ENCODE data around the gene FBXL19. TPM values are rescaled to one million over a fixed set of nuclear protein-coding genes. Genes with fewer than 3 reads are reported as not detected.

FBXL19 gene
- polyA plus RNA-seq, 1 donor (not counting 4 experiments of a cell fraction or from before 2014, with no cell fraction given): 10.2 TPM

GRCh38 chr16:30944352-30944751 is 21.0 kb downstream of the FBXL19 start:
- H3K9me1 ChIP-seq (ENCODE audit: control insufficient read depth, extremely low read depth, insufficient read depth, low read length): no peaks in the 10 kb centered on the region
- FAIRE-seq (no peak), DNase-seq (ENCODE audit: low read depth, low spot score) (no peak)
- H3K4me2 ChIP-seq (ENCODE audit: control insufficient read depth, extremely low read depth, insufficient read depth, low read depth, low read length): no peak overlapping the region
- H2AFZ ChIP-seq (ENCODE audit: control insufficient read depth, low read length): no peak overlapping the region
- no peak overlapping the region for H3K4me3 ChIP-seq (ENCODE audit: control insufficient read depth in 2 of 3, extremely low read depth in 1 of 3, insufficient read depth in 2 of 3, low read depth in 1 of 3, low read length in 3 of 3)
- H3K27me3 ChIP-seq (ENCODE audit: control insufficient read depth, extremely low read depth, insufficient read depth, low read length): no peaks in the 10 kb centered on the region
- dilution Hi-C loops (cut with MboI; ENCODE audit: extremely low pct_ligation_motif_present, low sequenced_read_pairs): no loop called here
- H3K79me2 ChIP-seq (ENCODE audit: control insufficient read depth, insufficient read depth, low read length): peaks cover 5% of the 10 kb centered on the region
- no peaks in the 10 kb centered on the region for H4K20me1 ChIP-seq (ENCODE audit: control insufficient read depth, extremely low read depth, insufficient read depth, low read length)
- no peak overlapping the region for H3K9ac ChIP-seq (ENCODE audit: control insufficient read depth, extremely low read depth, insufficient read depth, low read length)
- no peaks in the 10 kb centered on the region for H3K9me3 ChIP-seq (ENCODE audit: control insufficient read depth, low read depth, low read length)
- TF ChIP-seq, protein P1, sequence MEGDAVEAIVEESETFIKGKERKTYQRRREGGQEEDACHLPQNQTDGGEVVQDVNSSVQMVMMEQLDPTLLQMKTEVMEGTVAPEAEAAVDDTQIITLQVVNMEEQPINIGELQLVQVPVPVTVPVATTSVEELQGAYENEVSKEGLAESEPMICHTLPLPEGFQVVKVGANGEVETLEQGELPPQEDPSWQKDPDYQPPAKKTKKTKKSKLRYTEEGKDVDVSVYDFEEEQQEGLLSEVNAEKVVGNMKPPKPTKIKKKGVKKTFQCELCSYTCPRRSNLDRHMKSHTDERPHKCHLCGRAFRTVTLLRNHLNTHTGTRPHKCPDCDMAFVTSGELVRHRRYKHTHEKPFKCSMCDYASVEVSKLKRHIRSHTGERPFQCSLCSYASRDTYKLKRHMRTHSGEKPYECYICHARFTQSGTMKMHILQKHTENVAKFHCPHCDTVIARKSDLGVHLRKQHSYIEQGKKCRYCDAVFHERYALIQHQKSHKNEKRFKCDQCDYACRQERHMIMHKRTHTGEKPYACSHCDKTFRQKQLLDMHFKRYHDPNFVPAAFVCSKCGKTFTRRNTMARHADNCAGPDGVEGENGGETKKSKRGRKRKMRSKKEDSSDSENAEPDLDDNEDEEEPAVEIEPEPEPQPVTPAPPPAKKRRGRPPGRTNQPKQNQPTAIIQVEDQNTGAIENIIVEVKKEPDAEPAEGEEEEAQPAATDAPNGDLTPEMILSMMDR (optimal IDR thresholded peaks at IDR 0.05 in 1 of 3, IDR thresholded peaks at IDR 0.05 in 1 of 3, conservative IDR thresholded peaks at IDR 0.05 in 1 of 3; ENCODE audit: extremely low read depth in 1 of 3, insufficient read depth in 2 of 3, low read length in 3 of 3): no peak
- no peak for TF ChIP-seq EZH2 (IDR thresholded peaks at IDR 0.05; ENCODE audit: low read length)
- no peak overlapping the region for H3K27ac ChIP-seq (ENCODE audit: control insufficient read depth, insufficient read depth, low read length)
- H3K4me1 ChIP-seq (ENCODE audit: control insufficient read depth, extremely low read depth, insufficient read depth, low read length): peaks cover 27% of the 10 kb centered on the region
- H3K36me3 ChIP-seq (ENCODE audit: control insufficient read depth in 2 of 2, extremely low read depth in 1 of 2, insufficient read depth in 2 of 2, low read length in 2 of 2): peaks cover 20 to 24% of the 10 kb centered on the region in 2 experiments

- Histone ChIP-seq H3K79me2 (ENCODE audit: control insufficient read depth, insufficient read depth, low read length) (no peaks in the 10 kb centered on the region), H3K27ac (ENCODE audit: control insufficient read depth, insufficient read depth, low read length) (no peak overlapping the region), H3K36me3 (ENCODE audit: control insufficient read depth in 2 of 2, extremely low read depth in 1 of 2, insufficient read depth in 2 of 2, low read length in 2 of 2) (peaks cover 20 to 21% of the 10 kb centered on the region in 2 experiments), H3K4me2 (ENCODE audit: control insufficient read depth, extremely low read depth, insufficient read depth, low read depth, low read length) (no peak overlapping the region), H3K4me3 (ENCODE audit: control insufficient read depth in 2 of 3, extremely low read depth in 1 of 3, insufficient read depth in 2 of 3, low read depth in 1 of 3, low read length in 3 of 3) (no peak overlapping the region), H3K27me3 (ENCODE audit: control insufficient read depth, extremely low read depth, insufficient read depth, low read length) (no peaks in the 10 kb centered on the region), H3K9me1 (ENCODE audit: control insufficient read depth, extremely low read depth, insufficient read depth, low read length) (no peaks in the 10 kb centered on the region), H2AFZ (ENCODE audit: control insufficient read depth, low read length) (no peak overlapping the region), H3K9ac (ENCODE audit: control insufficient read depth, extremely low read depth, insufficient read depth, low read length) (no peak overlapping the region), H3K9me3 (ENCODE audit: control insufficient read depth, low read depth, low read length) (no peaks in the 10 kb centered on the region), H4K20me1 (ENCODE audit: control insufficient read depth, extremely low read depth, insufficient read depth, low read length) (no peaks in the 10 kb centered on the region), H3K4me1 (ENCODE audit: control insufficient read depth, extremely low read depth, insufficient read depth, low read length) (peaks cover 22% of the 10 kb centered on the region)
- dilution Hi-C loops (cut with MboI; ENCODE audit: extremely low pct_ligation_motif_present, low sequenced_read_pairs): no loop called here
- FAIRE-seq (no peak), DNase-seq (ENCODE audit: low read depth, low spot score) (no peak)
- TF ChIP-seq, protein P1 (optimal IDR thresholded peaks at IDR 0.05 in 1 of 3, IDR thresholded peaks at IDR 0.05 in 1 of 3, conservative IDR thresholded peaks at IDR 0.05 in 1 of 3; ENCODE audit: extremely low read depth in 1 of 3, insufficient read depth in 2 of 3, low read length in 3 of 3): no peak
- no peak for TF ChIP-seq EZH2 (IDR thresholded peaks at IDR 0.05; ENCODE audit: low read length)
These were observed 23.5 kb downstream of the FBXL19 start for GRCh38 chr16:30946671-30947540.
